Measurements from ENCODE around the gene SPA17.
A peak's percentile ranks its signal among the peaks of the same experiment; 100 is the strongest.

SPA17 gene

GRCh38 chr11:124667601-124668000 is 6.1 kb upstream of the SPA17 start:
- DNase-seq (ENCODE audit: insufficient read length) (no peak), FAIRE-seq (no peak)

DNA sequence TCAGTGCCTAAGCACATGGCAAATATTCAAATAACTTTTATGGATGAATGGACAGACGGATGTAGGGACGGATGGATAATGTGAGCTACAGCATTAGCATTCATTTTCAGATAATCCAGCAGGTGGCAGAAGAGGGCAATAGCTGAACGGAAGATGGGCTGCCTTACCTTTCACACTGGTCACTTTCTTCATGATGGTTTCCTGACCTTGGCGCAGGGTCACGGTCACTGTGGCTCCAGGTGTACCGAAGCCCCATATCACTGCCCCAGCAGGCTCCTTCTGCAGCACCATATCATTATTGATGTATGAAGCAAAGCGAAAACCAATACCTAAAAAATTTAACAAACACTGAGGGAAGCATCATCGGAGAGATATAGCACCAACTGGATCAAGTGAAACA is 4.5 kb upstream of the SPA17 start:
- no peak for DNase-seq (ENCODE audit: insufficient read length)
- FAIRE-seq = peak; percentile 99
- TF ChIP-seq POLR2A (IDR thresholded peaks at IDR 0.05; ENCODE audit: low read depth, low read length) = no peak
- TF ChIP-seq POLR2AphosphoS5 (IDR thresholded peaks at IDR 0.05; ENCODE audit: low read depth, low read length) = no peak
- TF ChIP-seq TAF1 (IDR thresholded peaks at IDR 0.05; ENCODE audit: borderline replicate concordance, low read depth, low read length) = no peak

More at GRCh38 chr11:124667601-124668000, 6.1 kb upstream of the SPA17 start:
- no peak for TF ChIP-seq POLR2AphosphoS5 (IDR thresholded peaks at IDR 0.05; ENCODE audit: low read depth, low read length)
- no peak for TF ChIP-seq POLR2A (IDR thresholded peaks at IDR 0.05; ENCODE audit: low read depth, low read length)
- TF ChIP-seq TAF1 (IDR thresholded peaks at IDR 0.05; ENCODE audit: borderline replicate concordance, low read depth, low read length) = no peak

DNA sequence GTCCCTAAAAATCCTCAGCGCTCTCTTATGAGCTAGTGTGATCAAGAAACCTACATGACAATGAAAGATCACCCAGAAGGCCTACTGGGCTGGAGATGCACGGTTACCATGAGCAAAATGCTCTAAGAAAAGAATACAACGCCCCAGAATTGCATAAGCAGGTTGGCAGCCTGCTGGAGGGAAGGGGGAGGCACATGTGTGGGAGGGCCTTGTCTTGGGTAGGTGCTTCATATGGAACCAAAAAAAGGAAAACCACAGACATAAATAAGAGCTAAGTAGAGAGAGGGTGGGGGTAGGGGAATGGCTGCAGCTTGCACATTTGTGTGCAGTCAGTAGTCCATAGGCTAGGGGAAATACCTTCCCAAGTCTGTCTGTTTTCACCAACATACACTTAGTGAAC is 3.0 kb upstream of the SPA17 start:
- FAIRE-seq (peak; percentile 75), DNase-seq (ENCODE audit: insufficient read length) (no peak)
- TF ChIP-seq POLR2AphosphoS5 (IDR thresholded peaks at IDR 0.05; ENCODE audit: low read depth, low read length) = no peak
- no peak for TF ChIP-seq TAF1 (IDR thresholded peaks at IDR 0.05; ENCODE audit: borderline replicate concordance, low read depth, low read length)
- TF ChIP-seq POLR2A (IDR thresholded peaks at IDR 0.05; ENCODE audit: low read depth, low read length) = no peak

DNA sequence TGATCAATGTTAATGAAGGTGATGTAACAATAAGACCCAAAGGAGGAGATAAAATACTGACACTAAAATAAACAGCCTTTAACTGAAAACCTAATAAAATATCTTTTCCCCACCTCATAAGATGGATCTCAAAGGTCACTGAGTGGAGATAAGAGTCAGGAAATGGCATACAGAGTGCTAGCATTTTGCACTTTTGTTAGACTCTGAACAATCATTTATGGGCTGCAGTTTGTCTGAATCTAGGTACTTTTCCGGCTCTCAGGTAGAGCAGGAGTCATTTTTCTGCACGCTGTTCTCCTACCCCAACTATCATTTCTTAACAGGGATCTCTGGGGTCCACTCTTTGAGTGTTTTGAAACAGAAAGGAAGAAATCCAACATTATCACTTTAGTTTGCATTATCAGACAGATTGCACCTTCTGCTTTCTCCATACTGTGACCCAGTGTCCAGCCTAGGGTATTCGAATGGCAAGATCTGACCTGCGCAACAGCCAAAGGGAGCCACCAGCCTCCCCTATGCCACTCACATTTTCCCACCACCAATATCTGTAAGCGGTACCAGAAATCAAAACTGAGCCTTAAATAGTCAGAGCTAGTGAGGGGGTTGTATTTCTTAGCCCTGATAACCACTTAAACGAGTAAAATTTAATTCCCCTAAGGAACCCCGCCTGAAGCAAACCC is 1.0 kb upstream of the SPA17 start:
- TF ChIP-seq POLR2A (IDR thresholded peaks at IDR 0.05; ENCODE audit: low read depth, low read length) (no peak), POLR2AphosphoS5 (IDR thresholded peaks at IDR 0.05; ENCODE audit: low read depth, low read length) (no peak), TAF1 (IDR thresholded peaks at IDR 0.05; ENCODE audit: borderline replicate concordance, low read depth, low read length) (no peak)
- FAIRE-seq (no peak), DNase-seq (ENCODE audit: insufficient read length) (no peak)

DNA sequence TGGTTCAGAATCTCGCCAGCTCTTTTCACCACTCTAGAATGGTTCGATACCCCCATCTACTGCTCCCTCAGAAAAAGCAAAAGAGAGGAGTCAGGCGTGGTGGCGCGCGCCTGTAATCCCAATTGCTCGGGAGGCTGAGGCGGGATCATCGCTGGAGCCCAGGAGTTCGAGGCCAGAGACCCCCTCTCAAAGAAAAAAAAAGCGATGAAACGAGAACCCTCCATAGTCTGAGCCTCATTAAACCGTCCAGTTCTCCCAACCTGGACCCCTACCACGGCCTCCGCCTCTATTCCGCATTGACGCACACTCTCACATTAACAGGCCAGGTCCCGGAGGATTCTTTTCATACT is 439 bp downstream of the SPA17 start:
- TF ChIP-seq TAF1 (IDR thresholded peaks at IDR 0.05; ENCODE audit: borderline replicate concordance, low read depth, low read length) (no peak), POLR2AphosphoS5 (IDR thresholded peaks at IDR 0.05; ENCODE audit: low read depth, low read length) (no peak), POLR2A (IDR thresholded peaks at IDR 0.05; ENCODE audit: low read depth, low read length) (no peak)
- DNase-seq (ENCODE audit: insufficient read length) = no peak
- no peak for FAIRE-seq

DNA sequence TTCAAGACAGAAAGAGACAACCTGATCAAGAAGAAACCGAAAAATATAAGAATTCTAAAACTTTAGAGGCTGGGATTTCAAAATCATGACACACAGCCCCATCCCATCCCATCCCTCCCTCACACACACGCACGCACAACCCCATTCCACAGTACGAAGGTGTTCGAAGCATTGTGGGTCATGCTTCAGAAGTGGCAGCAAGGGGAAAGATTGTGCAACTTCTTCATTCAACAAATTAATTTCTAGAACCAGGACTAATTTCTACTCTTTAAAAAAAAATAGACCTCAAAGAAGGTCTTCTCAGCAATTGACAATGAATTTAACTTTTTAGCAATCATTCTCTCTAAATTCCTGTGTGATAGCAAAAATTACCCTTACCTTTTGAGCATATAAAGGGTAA is 867 bp downstream of the SPA17 start:
- FAIRE-seq = no peak
- DNase-seq (ENCODE audit: insufficient read length) = no peak
- no peak for TF ChIP-seq POLR2A (IDR thresholded peaks at IDR 0.05; ENCODE audit: low read depth, low read length)
- TF ChIP-seq TAF1 (IDR thresholded peaks at IDR 0.05; ENCODE audit: borderline replicate concordance, low read depth, low read length) = no peak
- no peak for TF ChIP-seq POLR2AphosphoS5 (IDR thresholded peaks at IDR 0.05; ENCODE audit: low read depth, low read length)

- FAIRE-seq (peak; percentile 21), DNase-seq (ENCODE audit: insufficient read length) (no peak)
- no peak for TF ChIP-seq TAF1 (IDR thresholded peaks at IDR 0.05; ENCODE audit: borderline replicate concordance, low read depth, low read length)
- no peak for TF ChIP-seq POLR2A (IDR thresholded peaks at IDR 0.05; ENCODE audit: low read depth, low read length)
- TF ChIP-seq POLR2AphosphoS5 (IDR thresholded peaks at IDR 0.05; ENCODE audit: low read depth, low read length) = no peak
These were observed 2.7 kb downstream of the SPA17 start for GRCh38 chr11:124676386-124676785.

DNA sequence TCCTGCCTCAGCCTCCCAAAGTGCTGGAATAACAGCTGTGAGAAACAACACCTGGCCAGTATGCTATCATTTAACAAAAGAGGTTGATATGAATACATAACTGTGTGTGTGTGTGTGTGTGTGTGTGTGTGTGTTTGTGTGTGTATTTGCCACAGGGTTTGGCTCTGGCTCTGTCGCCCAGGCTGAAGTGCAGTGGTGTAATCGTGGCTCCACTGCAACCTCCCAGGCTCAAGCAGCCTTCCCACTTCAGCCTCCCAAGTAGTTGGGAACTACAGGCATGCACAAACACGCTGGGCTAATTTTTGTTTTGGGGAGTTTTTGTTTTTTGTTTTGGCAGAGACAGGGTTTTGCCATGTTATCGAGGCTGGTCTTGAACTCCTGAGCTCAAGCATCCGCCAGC is 4.7 kb downstream of the SPA17 start:
- TF ChIP-seq POLR2AphosphoS5 (IDR thresholded peaks at IDR 0.05; ENCODE audit: low read depth, low read length) = no peak
- no peak for TF ChIP-seq POLR2A (IDR thresholded peaks at IDR 0.05; ENCODE audit: low read depth, low read length)
- TF ChIP-seq TAF1 (IDR thresholded peaks at IDR 0.05; ENCODE audit: borderline replicate concordance, low read depth, low read length) = no peak
- DNase-seq (ENCODE audit: insufficient read length) (no peak), FAIRE-seq (no peak)

DNA sequence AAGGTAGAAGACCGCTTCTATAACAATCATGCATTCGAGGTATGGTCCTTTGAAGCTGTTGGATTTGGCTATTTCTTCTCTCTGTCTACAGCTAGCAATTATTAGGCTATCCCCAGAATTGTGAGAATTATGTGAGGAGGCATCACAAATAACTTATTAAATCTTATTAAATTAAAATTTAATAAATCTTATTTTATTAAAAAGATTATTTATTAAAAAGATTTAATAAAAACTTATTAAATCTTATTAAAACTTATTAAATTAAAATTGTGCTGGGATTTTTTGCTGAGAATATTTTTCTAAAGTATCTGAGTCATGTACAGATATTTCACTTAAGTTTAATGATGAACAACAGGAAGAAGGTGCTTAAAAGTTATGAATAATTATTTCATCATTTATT is 7.7 kb downstream of the SPA17 start:
- FAIRE-seq = no peak
- no peak for DNase-seq (ENCODE audit: insufficient read length)
- TF ChIP-seq TAF1 (IDR thresholded peaks at IDR 0.05; ENCODE audit: borderline replicate concordance, low read depth, low read length) = no peak
- no peak for TF ChIP-seq POLR2A (IDR thresholded peaks at IDR 0.05; ENCODE audit: low read depth, low read length)
- no peak for TF ChIP-seq POLR2AphosphoS5 (IDR thresholded peaks at IDR 0.05; ENCODE audit: low read depth, low read length)

- FAIRE-seq (no peak), DNase-seq (ENCODE audit: insufficient read length) (no peak)
- TF ChIP-seq POLR2AphosphoS5 (IDR thresholded peaks at IDR 0.05; ENCODE audit: low read depth, low read length) (no peak), TAF1 (IDR thresholded peaks at IDR 0.05; ENCODE audit: borderline replicate concordance, low read depth, low read length) (no peak), POLR2A (IDR thresholded peaks at IDR 0.05; ENCODE audit: low read depth, low read length) (no peak)
These were observed 8.7 kb downstream of the SPA17 start for GRCh38 chr11:124682443-124682842.

DNA sequence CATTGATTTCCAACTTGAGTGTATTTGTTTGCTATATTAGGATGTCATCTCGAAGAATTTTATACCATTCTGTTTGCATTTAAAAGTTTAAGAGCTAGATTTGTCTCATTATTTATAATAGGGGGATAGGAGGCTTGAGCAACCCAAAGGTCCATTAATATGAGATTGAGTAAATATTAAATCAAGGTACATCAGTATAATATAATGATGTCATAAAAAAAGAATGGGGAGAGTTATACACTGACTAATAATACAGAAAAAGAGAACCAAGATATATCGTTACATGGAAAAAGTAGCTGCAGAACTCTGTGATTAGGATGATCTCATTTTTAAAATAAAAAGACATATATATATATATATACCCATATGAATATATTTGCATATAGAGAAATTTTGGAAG is 19.4 kb downstream of the SPA17 start:
- DNase-seq (ENCODE audit: insufficient read length) (no peak), FAIRE-seq (no peak)
- no peak for TF ChIP-seq TAF1 (IDR thresholded peaks at IDR 0.05; ENCODE audit: borderline replicate concordance, low read depth, low read length)

DNA sequence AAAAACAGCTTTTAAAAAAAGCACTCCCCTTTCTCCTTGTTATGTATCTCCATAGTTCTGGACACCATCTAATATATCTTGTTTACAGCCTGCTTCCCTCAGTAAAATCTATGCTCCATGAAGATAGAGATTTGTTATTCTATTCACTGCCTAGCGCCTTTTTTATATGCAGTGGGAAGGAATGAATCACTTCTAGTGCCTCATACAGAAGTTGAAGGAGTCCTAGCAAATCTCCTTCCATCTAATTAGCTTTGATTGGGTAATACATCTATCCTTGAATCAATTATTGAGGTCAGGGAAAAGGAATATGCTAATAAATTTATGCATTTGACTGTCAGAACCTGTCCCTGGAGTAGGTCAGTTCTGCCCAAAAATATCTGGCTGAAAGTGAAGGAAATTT is 25.8 kb downstream of the SPA17 start:
- no peak for DNase-seq (ENCODE audit: insufficient read length)
- FAIRE-seq = no peak
- TF ChIP-seq TAF1 (IDR thresholded peaks at IDR 0.05; ENCODE audit: borderline replicate concordance, low read depth, low read length) (no peak), POLR2A (IDR thresholded peaks at IDR 0.05; ENCODE audit: low read depth, low read length) (no peak), POLR2AphosphoS5 (IDR thresholded peaks at IDR 0.05; ENCODE audit: low read depth, low read length) (no peak)

DNA sequence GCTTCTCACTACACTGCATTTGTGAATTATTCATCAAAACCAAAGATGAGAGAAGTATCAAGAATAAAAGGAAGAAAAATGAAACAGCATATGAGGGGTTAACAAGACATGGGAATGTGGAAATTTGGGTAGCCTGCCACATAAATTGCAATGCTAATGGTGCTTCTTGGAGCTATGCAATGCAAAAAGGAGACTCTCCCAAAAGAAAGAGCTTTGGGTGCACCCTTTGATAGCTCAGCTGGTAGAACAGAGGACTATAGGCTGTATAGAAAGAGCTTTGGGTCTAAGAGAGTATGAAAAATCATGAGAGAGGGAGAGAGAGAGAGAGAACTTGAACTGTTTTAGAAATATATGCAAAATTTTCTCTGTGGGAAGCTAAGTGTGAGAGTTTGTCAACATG is 26.3 kb downstream of the SPA17 start:
- no peak for FAIRE-seq

More for the DNA sequence above, 26.3 kb downstream of the SPA17 start:
- DNase-seq (ENCODE audit: insufficient read length) = no peak
- no peak for TF ChIP-seq POLR2A (IDR thresholded peaks at IDR 0.05; ENCODE audit: low read depth, low read length)
- TF ChIP-seq TAF1 (IDR thresholded peaks at IDR 0.05; ENCODE audit: borderline replicate concordance, low read depth, low read length) = no peak
- TF ChIP-seq POLR2AphosphoS5 (IDR thresholded peaks at IDR 0.05; ENCODE audit: low read depth, low read length) = no peak
